HepG2 (cell line): ENCODE data around the gene P4HA1. TPM values are rescaled to one million over a fixed set of nuclear protein-coding genes. Genes with fewer than 3 reads are reported as not detected.

Experiments
- AKNA ChIP-seq: sonication (generic); formaldehyde crosslinking; IDR thresholded peaks from 2 replicates; pipeline ENCODE4 v1.4.0; 2020; ENCODE audit warnings: missing genetic modification reagents, borderline replicate concordance
- ATF5 ChIP-seq: sonication (generic); formaldehyde crosslinking; IDR thresholded peaks from 2 replicates; pipeline ENCODE4 v1.4.0; 2020; ENCODE audit warnings: mild to moderate bottlenecking, low read depth, missing genetic modification reagents
- BHLHE40 ChIP-seq: IDR thresholded peaks from 2 replicates; pipeline ENCODE4 v1.6.1; 2011; ENCODE audit warnings: low read length, improper control_type of control experiment
- BRCA1 ChIP-seq: sonication (generic); formaldehyde crosslinking; IDR thresholded peaks from 2 replicates; pipeline ENCODE4 v1.4.0; 2020; ENCODE audit warnings: missing genetic modification reagents
- CBX1 ChIP-seq: IDR thresholded peaks from one replicate; pipeline ENCODE4 v1.6.1; 2016; ENCODE audit warnings: antibody characterized with exemption, low read depth
- CENPBD1 ChIP-seq: sonication (generic); formaldehyde crosslinking; IDR thresholded peaks from 2 replicates; pipeline ENCODE4 v1.8.0; 2022; ENCODE audit warnings: missing genetic modification reagents, low read depth, mild to moderate bottlenecking, borderline replicate concordance
- FOXA3 ChIP-seq: IDR thresholded peaks from 2 replicates; pipeline ENCODE4 v1.6.1; 2016; ENCODE audit warnings: missing genetic modification reagents, missing compliant biosample characterization
- HNRNPLL ChIP-seq: fragments of 200-400 bp; formaldehyde crosslinking; IDR thresholded peaks from 2 replicates; pipeline ENCODE4 v1.6.1; 2017; ENCODE audit warnings: mild to moderate bottlenecking, low read depth, low read length; ENCODE audit not compliant: poor library complexity, severe bottlenecking
- HOXD1 ChIP-seq: sonication (generic); formaldehyde crosslinking; IDR thresholded peaks from 2 replicates; pipeline ENCODE4 v1.5.0; 2020; ENCODE audit warnings: missing genetic modification reagents
- KMT2A ChIP-seq: sonication (generic); formaldehyde crosslinking; IDR thresholded peaks from 2 replicates; pipeline ENCODE4 v1.4.0; 2020; ENCODE audit warnings: missing genetic modification reagents
- LBX2 ChIP-seq: sonication (generic); formaldehyde crosslinking; IDR thresholded peaks from 2 replicates; pipeline ENCODE4 v1.5.0; 2020; ENCODE audit warnings: missing genetic modification reagents, mild to moderate bottlenecking, borderline replicate concordance
- NPAS2 ChIP-seq: sonication (generic); formaldehyde crosslinking; IDR thresholded peaks from 2 replicates; pipeline ENCODE4 v1.8.0; 2022; ENCODE audit warnings: mild to moderate bottlenecking, missing genetic modification reagents, borderline replicate concordance
- NRL ChIP-seq: sonication (generic); formaldehyde crosslinking; IDR thresholded peaks from 2 replicates; pipeline ENCODE4 v1.5.0; 2020; ENCODE audit warnings: missing genetic modification reagents, mild to moderate bottlenecking, moderate library complexity, borderline replicate concordance
- RORA ChIP-seq: sonication (generic); formaldehyde crosslinking; IDR thresholded peaks from 2 replicates; pipeline ENCODE4 v1.5.0; 2020; ENCODE audit warnings: mild to moderate bottlenecking, missing genetic modification reagents, moderate library complexity
- SCMH1 ChIP-seq: sonication (generic); formaldehyde crosslinking; IDR thresholded peaks from 2 replicates; pipeline ENCODE4 v1.9.0; 2021; ENCODE audit warnings: missing genetic modification reagents, mild to moderate bottlenecking, borderline replicate concordance
- SP1 ChIP-seq, 2 experiments: fragments of 450-650 bp in 1 of 2; sonication (generic) in 1 of 2; formaldehyde crosslinking in 1 of 2; IDR thresholded peaks; 2 replicates each; pipeline versions ENCODE4 v1.4.0 to v1.6.1; 2016 to 2020; ENCODE audit warnings: missing genetic modification reagents in 1 of 2
- SRY ChIP-seq: sonication (generic); formaldehyde crosslinking; IDR thresholded peaks from 2 replicates; pipeline ENCODE4 v1.8.0; 2022; ENCODE audit warnings: mild to moderate bottlenecking, missing genetic modification reagents
- ZNF317 ChIP-seq: sonication (generic); formaldehyde crosslinking; IDR thresholded peaks from 2 replicates; pipeline ENCODE4 v1.5.0; 2020; ENCODE audit warnings: mild to moderate bottlenecking, missing genetic modification reagents
- ZNF496 ChIP-seq: sonication (generic); formaldehyde crosslinking; IDR thresholded peaks from 2 replicates; pipeline ENCODE4 v1.8.1; 2023; ENCODE audit warnings: mild to moderate bottlenecking, moderate library complexity, missing genetic modification reagents; ENCODE audit not compliant: insufficient replicate concordance
- ZNF543 ChIP-seq: sonication (generic); formaldehyde crosslinking; IDR thresholded peaks from 2 replicates; pipeline ENCODE4 v1.4.0; 2020; ENCODE audit warnings: mild to moderate bottlenecking, missing genetic modification reagents
- ZNF629 ChIP-seq: sonication (generic); formaldehyde crosslinking; conservative IDR thresholded peaks from 2 replicates; pipeline ENCODE4 v1.5.0; 2020; ENCODE audit warnings: missing genetic modification reagents
- ZNF747 ChIP-seq: sonication (generic); formaldehyde crosslinking; IDR thresholded peaks from 2 replicates; pipeline ENCODE4 v1.8.1; 2023; ENCODE audit warnings: missing genetic modification reagents, mild to moderate bottlenecking, borderline replicate concordance
- ZNF782 ChIP-seq: sonication (generic); formaldehyde crosslinking; IDR thresholded peaks from 2 replicates; pipeline ENCODE4 v1.4.0; 2020; ENCODE audit warnings: missing genetic modification reagents, mild to moderate bottlenecking, borderline replicate concordance
- polyA plus RNA-seq, 8 experiments: library from polyadenylated mRNA; depleted of rRNA in 3 of 8; stranded (reverse) in 7 of 8; unstranded in 1 of 8; fragments of >200 nt; fragmentation: Illumina TruSeq in 4 of 8; extraction: Trizol in 4 of 8; gene quantifications; 2 replicates each; pipeline versions ENCODE4 v1.2.1 to v1.2.3, GENCODE V29; 2011 to 2016; ENCODE audit warnings: low read depth in 4 of 8, missing spikeins in 1 of 8, mixed read lengths in 1 of 8; ENCODE audit not compliant: insufficient read depth in 1 of 8
- total RNA-seq, 5 experiments: library from RNA; depleted of rRNA; stranded (reverse); fragments of >200 nt; fragmentation: Illumina TruSeq; extraction: Trizol; gene quantifications; 2 replicates each; pipeline ENCODE4 v1.2.3, GENCODE V29; 2016; ENCODE audit warnings: low read depth in 1 of 5

P4HA1 gene
- total and polyA plus RNA-seq, 2 of the 13 experiments (the other 11 are each of a cell fraction or from before 2014, with no cell fraction given) = 63.1 to 196 TPM

- TF ChIP-seq AKNA (CRISPR knock-in tag) (peak; percentile 32; the same call in 1 of the 2 replicates), HNRNPLL (peak; percentile 54), ZNF496 (CRISPR knock-in tag) (no peak), FOXA3 (CRISPR knock-in tag) (peak; percentile 38; the same call in 1 of the 2 replicates), NRL (peak; percentile 73; the same call in 1 of the 2 replicates), BHLHE40 (no peak; the same call in 1 of the 2 replicates), HOXD1 (CRISPR knock-in tag) (peak; percentile 85; the same call in 1 of the 2 replicates), ZNF629 (peak; percentile 81), ZNF543 (CRISPR knock-in tag) (0 out of 2 replicates have a peak, but pooled peaks have one; percentile 38), ZNF782 (CRISPR knock-in tag) (no peak), RORA (no peak), NPAS2 (no peak), SCMH1 (no peak), CENPBD1 (CRISPR knock-in tag) (no peak; the same call in 1 of the 2 replicates), BRCA1 (CRISPR knock-in tag) (peak; percentile 95), SP1 (IDR thresholded peaks at IDR 0.05) (no peak), SP1 (CRISPR knock-in tag; IDR thresholded peaks at IDR 0.05) (peak; percentile 39; the same call in 1 of the 2 replicates), KMT2A (CRISPR knock-in tag) (peak; percentile 86; the same call in 1 of the 2 replicates), ATF5 (CRISPR knock-in tag) (0 out of 2 replicates have a peak, but pooled peaks have one; percentile 58), ZNF747 (CRISPR knock-in tag) (peak; percentile 88), ZNF317 (CRISPR knock-in tag) (peak; percentile 70), SRY (CRISPR knock-in tag) (peak; percentile 89), LBX2 (no peak), CBX1 (no peak)
These were observed at the start of gene P4HA1 (continued) for GRCh38 chr10:73096449-73097304.
